Measurements from ENCODE around the gene SH3BP2. TPM values are rescaled to one million over a fixed set of nuclear protein-coding genes. Genes with fewer than 3 reads are reported as not detected.

Gene SH3BP2
- total RNA-seq, 1 donor from 2014 or later, result 109 TPM

- DNase-seq (ENCODE audit: low spot score), result no peak
These were observed 79.0 kb downstream of the SH3BP2 start for GRCh38 chr4:2871911-2872310.

- no peak for DNase-seq (ENCODE audit: low spot score)
These were observed 80.4 kb downstream of the SH3BP2 start for GRCh38 chr4:2873329-2873728.

- DNase-seq (ENCODE audit: low spot score), result no peak
These were observed 82.0 kb downstream of the SH3BP2 start for GRCh38 chr4:2874861-2875260.

DNA sequence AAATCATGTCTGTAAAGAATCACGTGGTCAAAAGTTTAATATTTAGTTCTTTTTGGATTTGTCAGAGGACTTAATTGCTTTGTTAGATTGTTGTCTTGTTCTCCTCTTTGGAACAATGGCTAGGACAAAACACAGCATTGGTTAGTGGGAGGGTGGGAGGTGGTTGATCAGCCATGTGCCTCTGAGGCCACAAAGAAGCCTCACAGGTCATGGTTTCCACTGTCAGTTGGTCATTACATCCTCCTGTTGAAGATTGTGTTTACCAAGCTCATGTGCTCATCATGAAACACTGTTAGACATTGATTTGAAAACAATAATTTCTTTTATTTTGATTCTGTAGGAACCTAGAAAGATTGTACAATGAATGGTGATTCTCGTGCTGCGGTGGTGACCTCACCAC, 82.7 kb downstream of the SH3BP2 start:
- DNase-seq (ENCODE audit: low spot score), result no peak

DNA sequence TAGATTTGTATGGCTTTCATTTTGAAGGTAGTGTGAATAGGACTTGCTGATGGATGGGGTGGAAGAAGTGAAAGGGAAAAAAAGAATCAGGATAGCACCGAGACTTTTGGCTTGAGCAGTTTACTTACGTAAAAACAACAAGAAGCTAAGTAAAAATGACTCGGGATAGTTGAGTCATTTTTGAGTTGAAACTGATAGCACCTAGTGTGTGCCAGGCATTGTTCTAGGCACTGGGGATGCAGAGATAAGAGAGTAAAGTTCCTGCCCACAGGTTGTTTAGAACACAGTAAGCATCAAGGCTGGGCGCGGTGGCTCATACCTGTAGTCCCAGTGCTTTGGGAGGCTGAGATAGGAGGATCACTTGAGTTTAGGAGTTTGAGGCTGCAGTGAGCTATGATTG, 85.5 kb downstream of the SH3BP2 start:
- DNase-seq (ENCODE audit: low spot score), result no peak

DNA sequence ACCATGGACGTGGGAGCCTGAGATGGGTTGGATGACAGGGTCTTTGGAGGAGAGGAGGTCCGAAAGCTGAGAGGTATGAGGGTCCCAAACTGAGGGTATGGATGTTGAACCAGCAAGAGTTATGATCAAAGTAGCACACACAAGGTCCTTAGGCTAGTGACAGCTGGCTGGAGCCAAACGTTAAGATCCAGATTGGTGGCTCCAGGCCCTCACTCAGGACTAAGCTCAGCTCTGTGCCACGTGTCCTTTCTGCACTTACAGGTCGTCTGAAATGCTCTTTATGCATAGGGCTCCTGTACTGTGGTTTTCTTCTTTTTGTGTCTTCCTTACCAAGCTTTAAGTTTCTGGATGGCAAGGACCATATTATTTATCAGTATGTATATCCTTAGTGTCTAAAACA, 86.1 kb downstream of the SH3BP2 start:
- DNase-seq (ENCODE audit: low spot score), result no peak

DNA sequence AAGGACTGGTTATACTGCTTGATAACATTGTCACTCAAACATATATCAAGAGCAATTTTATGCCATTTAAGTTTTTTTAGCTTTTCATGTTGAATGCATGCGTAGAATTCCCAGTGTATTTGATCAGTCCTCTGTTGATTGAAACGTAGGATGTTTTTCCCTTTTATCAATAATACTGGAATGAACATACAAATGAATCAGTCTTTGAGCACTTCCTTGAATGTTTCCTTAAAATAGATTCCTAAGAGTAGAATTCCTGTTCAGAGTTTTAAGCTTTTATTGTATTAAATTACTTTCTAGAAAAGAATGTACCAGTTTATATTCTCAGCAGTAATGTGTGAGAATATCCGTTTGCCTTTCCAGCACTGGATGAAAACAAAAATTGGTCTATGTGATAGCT, 88.5 kb downstream of the SH3BP2 start:
- no peak for DNase-seq (ENCODE audit: low spot score)

- no peak for DNase-seq (ENCODE audit: low spot score)
These were observed 89.5 kb downstream of the SH3BP2 start for GRCh38 chr4:2882341-2882740.

DNA sequence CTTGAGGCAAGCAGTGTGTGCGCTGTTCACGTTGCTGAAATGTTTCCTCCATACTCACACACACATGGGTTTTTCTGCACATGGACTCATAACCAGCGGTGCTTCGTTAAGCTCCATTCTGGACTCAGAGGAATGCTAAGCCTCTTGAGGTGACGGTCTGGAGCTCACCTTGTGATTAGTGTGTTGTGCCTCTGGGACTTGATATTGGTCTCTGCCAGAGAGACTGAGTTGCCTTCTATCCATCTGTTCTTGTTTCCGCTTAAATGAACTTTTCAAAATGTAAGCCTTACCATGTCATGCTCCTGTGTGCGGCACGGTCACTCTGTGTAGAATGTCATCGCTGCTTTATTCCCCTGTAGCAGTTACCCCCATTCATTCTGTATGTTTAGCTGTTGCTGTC, 93.3 kb downstream of the SH3BP2 start:
- DNase-seq (ENCODE audit: low spot score), result no peak

- no peak for DNase-seq (ENCODE audit: low spot score)
These were observed 93.7 kb downstream of the SH3BP2 start for GRCh38 chr4:2886622-2887021.

DNA sequence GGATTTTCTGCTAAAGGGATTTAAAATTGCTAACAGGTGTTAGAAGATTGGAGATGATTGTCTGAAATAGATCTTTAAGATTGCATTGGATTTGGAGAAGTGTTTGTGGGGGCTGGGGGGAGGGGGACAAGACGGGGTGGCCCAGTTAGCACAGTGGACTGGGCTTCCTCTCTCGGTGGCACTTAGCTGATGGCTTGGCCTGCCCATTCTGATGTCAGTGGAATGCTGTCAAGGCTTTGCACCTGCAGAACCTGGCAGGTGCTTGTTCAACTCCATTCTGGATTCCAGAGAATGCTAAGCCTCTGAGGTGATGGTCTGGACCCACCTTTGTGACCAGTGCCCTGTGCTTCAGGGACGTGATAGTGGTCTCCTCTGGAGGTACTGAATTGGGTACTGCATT, 94.5 kb downstream of the SH3BP2 start:
- DNase-seq (ENCODE audit: low spot score), result no peak

DNA sequence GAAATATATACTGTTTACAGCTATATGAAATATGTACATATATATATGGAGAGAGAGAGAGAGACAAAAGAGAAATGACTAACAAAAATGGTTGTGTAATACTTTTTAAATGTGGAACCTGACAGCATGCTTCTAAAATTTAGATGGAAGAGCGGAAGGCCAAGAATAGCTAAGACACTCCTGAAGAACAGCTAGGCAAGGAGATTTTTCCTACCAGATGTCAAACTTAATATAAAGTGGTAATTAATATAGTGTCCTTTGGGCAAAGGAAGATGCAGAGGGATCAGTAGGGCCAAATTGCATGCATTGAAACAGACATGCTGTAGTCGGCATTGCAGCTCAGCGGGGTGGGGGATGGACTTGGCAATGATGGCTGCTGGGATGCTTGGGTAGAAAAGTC, 96.0 kb downstream of the SH3BP2 start:
- no peak for DNase-seq (ENCODE audit: low spot score)

Other genes with a start within 250 kb of the SH3BP2 start
- gene TNIP2, start 36.7 kb upstream of the SH3BP2 start, total RNA-seq, result 41.0 TPM
- 416 TPM for gene ADD1, start 50.8 kb downstream of the SH3BP2 start, total RNA-seq
- gene NOP14, start 170.3 kb downstream of the SH3BP2 start, total RNA-seq, result 43.0 TPM
- gene GRK4, start 170.5 kb downstream of the SH3BP2 start, total RNA-seq, result 4.3 TPM